ENCODE data around the gene LDAH.

Gene LDAH

GRCh38 chr2:20640411-20641122 lies 182.3 kb downstream of the LDAH start:
- DNase-seq (ENCODE audit: low read depth in 1 of 2, low spot score in 1 of 2), result no peak

DNA sequence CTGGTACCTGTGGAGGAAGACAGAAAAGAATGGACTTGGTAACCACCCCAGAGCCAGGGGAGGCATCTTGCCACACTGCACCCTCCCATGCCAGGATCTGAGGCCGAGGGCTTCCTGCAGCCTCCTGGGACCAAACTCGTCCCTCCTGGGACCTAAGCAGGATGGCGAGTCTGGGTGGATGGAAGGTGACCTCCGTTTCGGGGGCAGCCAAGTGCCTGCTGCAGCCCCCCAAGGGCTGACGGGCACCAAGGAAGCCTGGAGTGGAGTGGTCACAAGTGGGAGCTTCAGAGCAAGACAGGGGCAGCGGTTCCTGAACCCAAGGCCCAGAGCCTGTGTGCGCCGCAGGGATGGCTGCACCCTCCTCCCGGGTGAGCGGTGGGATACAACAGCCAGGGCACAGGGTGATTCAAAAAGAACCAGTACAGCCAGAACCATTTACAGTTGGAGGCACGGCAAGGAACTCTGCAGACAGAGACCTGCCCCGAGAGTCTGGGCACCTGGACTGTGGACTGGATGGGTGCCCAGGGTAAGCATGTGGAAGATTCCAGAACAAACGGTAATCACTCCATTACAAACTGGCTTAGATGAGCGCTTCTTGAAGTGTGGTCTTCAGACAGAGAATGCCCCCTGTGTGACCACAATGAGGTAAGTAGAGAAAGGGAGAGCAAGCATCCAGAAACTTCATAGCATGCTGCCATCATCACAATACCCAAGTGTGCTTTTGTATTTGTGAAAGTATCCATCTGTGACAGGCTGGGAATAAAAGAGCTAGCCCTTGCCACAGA lies 184.1 kb downstream of the LDAH start:
- no peak for DNase-seq (ENCODE audit: low read depth in 1 of 2, low spot score in 1 of 2)

GRCh38 chr2:20638014-20638413 lies 184.9 kb downstream of the LDAH start:
- no peak for DNase-seq (ENCODE audit: low read depth in 1 of 2, low spot score in 1 of 2)

DNA sequence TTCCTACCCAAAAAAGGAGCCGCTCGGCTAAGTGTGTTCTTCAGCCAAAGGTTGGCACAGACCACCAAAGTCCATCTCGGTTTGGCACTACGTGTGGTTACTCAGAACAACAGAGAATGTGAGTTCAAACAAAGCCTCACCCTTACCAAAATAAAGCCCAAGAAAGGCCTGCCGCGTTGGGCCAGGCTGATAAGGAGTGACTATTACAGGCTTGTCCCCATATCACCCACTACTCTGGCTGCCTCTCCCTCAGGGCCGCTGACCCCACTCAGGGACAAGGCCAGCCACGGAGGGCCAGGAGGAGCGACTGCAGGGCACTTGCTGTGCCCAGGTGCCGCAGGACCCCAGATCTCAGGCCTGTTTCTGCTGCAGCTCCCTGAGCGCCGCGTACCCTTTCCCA lies 185.8 kb downstream of the LDAH start:
- no peak for DNase-seq (ENCODE audit: low read depth in 1 of 2, low spot score in 1 of 2)

DNA sequence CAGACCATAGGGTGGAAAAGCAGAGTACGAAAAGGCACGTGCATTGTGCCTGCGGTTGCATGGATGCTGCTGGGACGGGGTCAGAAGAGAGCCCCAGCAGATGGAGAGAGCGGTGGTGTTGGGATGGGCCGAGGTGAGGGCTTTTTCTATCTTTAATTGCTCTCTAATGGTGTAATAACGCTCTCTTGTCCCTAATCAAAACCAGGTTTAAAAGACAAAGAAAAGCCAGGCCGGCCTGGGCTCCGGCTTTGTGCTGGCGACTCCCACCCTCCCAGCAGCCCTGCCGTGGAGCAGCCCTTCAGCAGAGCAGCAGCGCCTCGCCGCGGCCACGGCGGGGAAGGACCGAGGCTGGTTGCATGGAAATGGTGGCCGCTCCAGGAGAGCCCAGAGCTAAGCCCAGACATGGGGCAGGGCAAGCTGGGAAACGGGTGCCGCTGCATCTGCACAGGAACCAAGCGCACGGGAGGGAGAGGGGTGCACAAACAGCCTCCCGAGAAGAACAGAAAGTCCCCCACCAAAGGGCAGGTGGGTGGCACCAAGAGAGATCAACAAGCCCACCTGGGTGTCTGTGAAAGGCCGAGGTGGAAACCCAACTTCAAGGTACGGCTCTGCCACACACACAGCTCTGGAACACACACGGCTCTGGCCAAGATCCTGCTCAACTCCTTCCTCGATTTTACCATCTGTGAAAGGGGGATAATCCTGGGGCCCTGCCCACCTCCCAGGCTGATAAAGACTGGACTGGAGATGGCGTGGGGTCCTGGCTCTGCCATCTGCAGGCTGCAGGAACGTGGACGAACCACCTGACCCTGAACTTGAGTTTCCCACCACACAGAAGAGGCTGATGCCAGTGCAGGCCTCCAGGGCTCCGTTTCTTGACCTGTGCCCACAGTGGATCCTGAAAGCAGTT lies 187.0 kb downstream of the LDAH start:
- DNase-seq (ENCODE audit: low read depth in 1 of 2, low spot score in 1 of 2), result peak in 1 of 2 donors; percentile 19

GRCh38 chr2:20635113-20635510 lies 187.8 kb downstream of the LDAH start:
- no peak for DNase-seq (ENCODE audit: low read depth in 1 of 2, low spot score in 1 of 2)

DNA sequence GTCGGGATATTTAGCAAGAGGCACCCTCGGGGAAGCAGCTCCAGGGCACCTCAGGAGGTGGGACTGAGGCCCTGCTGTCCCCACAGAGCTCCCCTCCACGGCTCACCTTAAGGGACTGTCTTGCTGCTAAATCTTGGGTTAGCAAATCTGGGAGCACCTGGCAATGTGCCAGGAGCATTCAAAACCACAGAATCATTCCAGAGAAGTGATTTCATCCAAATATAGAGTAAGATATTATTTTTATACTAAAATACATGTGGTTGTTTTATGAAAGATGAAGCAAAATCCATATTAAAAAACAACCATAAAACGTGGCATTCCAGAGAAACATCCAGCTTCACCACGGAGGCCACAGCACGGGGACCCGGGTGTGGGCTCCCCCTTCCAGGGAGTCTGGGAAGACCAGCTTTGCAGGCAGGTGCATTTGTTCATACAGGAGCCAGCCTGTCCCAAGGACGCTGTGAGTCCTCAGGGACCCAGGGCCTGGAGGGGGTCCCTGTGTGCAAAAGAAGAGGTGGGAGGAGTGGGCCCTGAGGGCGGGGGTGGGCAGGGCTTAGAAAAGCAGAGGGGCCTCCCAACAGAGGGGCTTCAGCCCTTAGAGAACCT lies 188.3 kb downstream of the LDAH start:
- DNase-seq (ENCODE audit: low read depth in 1 of 2, low spot score in 1 of 2), result no peak

Measured in stimulated activated CD4-positive, alpha-beta T cell treated with anti-CD3 and anti-CD28 coated beads, Interleukin-15, amount 100 ng/mL, for 1 hour (primary cell).